ENCODE results near the gene PANX1.
A peak's percentile ranks its signal among the peaks of the same experiment; 100 is the strongest.
"Not testable (repeated sequence)": the region's sequence is repeated elsewhere in the genome, so short reads cannot be mapped to it uniquely, and the experiment has no call there.

Gene PANX1

GRCh38 chr11:94117871-94118270 is 10.8 kb upstream of the PANX1 start:
- Mint-ChIP-seq H3K4me3 (no peak overlapping the region), H3K36me3 (ENCODE audit: low read depth) (no peaks in the 10 kb centered on the region), H3K27me3 (peaks cover 10% of the 10 kb centered on the region), H3K4me1 (no peaks in the 10 kb centered on the region), H3K9me3 (peaks cover 3% of the 10 kb centered on the region), H3K27ac (no peak overlapping the region)
- DNase-seq (no peak), ATAC-seq (no peak)

- not testable (repeated sequence) for ATAC-seq; H3K4me1 Mint-ChIP-seq; H3K27me3 Mint-ChIP-seq; H3K9me3 Mint-ChIP-seq; H3K4me3 Mint-ChIP-seq; DNase-seq; H3K36me3 Mint-ChIP-seq (ENCODE audit: low read depth); H3K27ac Mint-ChIP-seq
Measured at GRCh38 chr11:94119676-94120075, 9.0 kb upstream of the PANX1 start.

DNA sequence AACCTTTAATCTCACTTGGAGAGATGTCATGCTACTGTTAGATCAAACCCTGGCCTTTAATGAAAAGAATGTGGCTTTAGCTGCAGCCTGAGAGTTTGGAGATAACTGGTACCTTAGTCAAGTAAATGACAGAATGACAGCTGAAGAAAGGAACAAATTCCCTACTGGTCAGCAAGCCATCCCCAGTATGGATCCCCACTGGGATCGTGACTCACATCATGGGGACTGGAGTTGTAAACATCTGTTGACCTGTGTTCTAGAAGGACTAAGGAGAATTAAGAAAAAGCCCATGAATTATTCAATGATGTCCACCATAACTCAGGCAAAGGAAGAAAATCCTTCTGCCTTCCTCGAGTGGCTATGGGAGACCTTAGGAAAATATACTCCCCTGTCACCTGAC is 8.1 kb upstream of the PANX1 start:
- not testable (repeated sequence) for DNase-seq; H3K27ac Mint-ChIP-seq; ATAC-seq; H3K36me3 Mint-ChIP-seq (ENCODE audit: low read depth); H3K4me1 Mint-ChIP-seq; H3K27me3 Mint-ChIP-seq; H3K9me3 Mint-ChIP-seq; H3K4me3 Mint-ChIP-seq

- Mint-ChIP-seq H3K4me1 (no peaks in the 10 kb centered on the region), H3K27ac (no peak overlapping the region), H3K27me3 (peaks cover 4% of the 10 kb centered on the region), H3K9me3 (peaks cover 3% of the 10 kb centered on the region), H3K4me3 (no peak overlapping the region), H3K36me3 (ENCODE audit: low read depth) (no peaks in the 10 kb centered on the region)
- ATAC-seq (no peak), DNase-seq (no peak)
Measured at GRCh38 chr11:94120946-94121345, 7.7 kb upstream of the PANX1 start.

DNA sequence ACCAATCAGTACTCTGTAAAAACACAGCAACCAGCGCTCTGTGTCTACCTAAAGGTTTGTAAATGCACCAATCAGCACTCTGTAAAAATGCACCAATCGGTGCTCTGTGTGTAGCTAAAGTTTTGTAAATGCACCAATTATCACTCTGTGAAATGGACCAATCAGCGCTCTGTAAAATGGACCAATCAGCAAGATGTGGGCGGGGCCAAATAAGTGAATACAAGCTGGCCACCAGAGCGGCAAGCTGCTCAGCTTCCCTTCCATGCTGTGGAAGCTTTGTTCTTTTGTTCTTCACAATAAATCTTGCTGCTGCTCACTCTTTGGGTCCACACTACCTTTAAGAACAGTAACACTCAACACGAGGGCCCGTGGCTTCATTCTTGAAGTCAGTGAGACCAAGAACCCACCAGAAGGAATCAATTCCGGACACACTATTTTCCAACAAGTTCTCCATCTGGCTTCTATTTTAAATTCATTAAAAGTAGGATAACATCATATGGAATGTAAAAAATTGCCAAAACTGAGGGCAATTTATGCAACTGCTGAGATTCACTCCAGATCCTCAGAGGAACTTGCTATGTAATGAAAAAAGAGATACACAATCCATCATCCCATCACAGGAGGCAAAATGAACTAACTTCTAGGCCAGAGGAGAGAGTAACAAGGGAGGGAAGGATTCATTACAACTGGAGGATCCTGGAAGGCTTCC is 3.1 kb upstream of the PANX1 start:
- no peaks in the 10 kb centered on the region for H3K36me3 Mint-ChIP-seq (ENCODE audit: low read depth)
- DNase-seq, result no peak
- H3K4me1 Mint-ChIP-seq, result peaks cover 18% of the 10 kb centered on the region
- H3K27ac Mint-ChIP-seq, result no peak overlapping the region
- no peak overlapping the region for H3K4me3 Mint-ChIP-seq
- H3K9me3 Mint-ChIP-seq, result peaks cover 4% of the 10 kb centered on the region
- no peaks in the 10 kb centered on the region for H3K27me3 Mint-ChIP-seq
- no peak for ATAC-seq

DNA sequence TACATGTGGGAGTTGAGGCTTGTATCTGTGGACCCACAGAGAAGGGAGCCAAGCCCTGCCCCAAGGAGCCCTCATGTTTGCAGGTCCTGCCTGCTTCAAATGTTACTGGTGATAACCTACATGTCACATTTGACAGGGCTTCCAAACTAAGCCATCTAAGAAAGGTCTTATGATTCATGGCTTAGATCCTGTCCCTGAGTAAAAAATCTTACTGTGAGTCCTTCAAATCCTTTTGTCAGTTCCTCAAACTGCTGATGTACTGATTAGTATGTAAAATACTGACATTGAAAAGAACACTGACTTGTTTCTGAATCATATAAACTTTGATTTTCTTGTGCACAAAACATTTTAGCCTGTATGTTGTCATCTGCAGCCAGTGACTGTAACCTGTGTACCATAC is 1.0 kb upstream of the PANX1 start:
- H3K36me3 Mint-ChIP-seq (ENCODE audit: low read depth), result no peaks in the 10 kb centered on the region
- peaks cover 4% of the 10 kb centered on the region for H3K9me3 Mint-ChIP-seq
- H3K27ac Mint-ChIP-seq, result peak overlapping the region; percentile 90
- H3K4me3 Mint-ChIP-seq, result peak overlapping the region; percentile 38
- ATAC-seq, result no peak
- peaks cover 18% of the 10 kb centered on the region for H3K4me1 Mint-ChIP-seq
- no peak for DNase-seq
- H3K27me3 Mint-ChIP-seq, result no peaks in the 10 kb centered on the region

GRCh38 chr11:94128291-94128745 is 323 bp upstream of the PANX1 start:
- Mint-ChIP-seq H3K4me3 (no peak overlapping the region), H3K27ac (peak overlapping the region; percentile 90), H3K4me1 (peaks cover 24% of the 10 kb centered on the region), H3K9me3 (peaks cover 4% of the 10 kb centered on the region), H3K27me3 (no peaks in the 10 kb centered on the region), H3K36me3 (ENCODE audit: low read depth) (no peaks in the 10 kb centered on the region)
- DNase-seq (no peak), ATAC-seq (peak; percentile 53)

DNA sequence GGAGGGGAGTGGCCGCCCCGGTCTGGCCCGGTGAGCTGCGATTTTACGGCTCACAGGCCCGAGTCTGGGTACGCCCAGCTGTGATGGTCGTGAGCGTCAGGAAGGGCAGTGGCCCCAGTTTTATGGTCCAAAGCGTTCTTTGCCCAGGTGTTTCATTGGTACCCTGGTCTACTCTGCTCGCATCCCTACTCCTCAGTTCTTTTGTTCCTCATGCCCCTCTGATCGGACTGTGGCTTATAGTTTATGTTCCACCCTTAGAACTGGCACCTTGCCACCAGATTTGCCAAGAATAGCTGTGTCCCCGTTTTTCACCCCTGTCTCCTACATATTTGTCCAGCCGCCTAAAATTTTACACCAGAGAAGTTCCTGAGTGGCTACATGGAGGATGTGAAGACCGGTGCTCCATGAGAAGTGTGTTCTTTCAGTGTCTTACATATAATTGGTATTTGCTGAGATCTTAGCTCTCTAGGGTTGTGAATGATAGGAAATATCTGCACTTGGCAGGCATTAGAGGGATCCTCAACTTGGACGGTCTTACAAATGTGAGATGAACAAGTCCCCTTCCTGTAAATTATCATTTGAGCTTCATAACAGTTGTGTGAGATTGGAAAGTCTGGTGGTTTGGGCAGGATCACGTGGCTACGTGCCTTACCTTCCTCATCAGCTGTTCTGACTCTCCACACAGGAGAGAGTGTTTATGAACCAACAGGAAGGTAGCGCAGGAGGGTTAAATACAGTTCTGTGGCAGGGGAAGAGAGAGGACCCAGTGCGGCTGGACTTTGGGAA is 1.1 kb downstream of the PANX1 start:
- no peaks in the 10 kb centered on the region for H3K27me3 Mint-ChIP-seq

DNA sequence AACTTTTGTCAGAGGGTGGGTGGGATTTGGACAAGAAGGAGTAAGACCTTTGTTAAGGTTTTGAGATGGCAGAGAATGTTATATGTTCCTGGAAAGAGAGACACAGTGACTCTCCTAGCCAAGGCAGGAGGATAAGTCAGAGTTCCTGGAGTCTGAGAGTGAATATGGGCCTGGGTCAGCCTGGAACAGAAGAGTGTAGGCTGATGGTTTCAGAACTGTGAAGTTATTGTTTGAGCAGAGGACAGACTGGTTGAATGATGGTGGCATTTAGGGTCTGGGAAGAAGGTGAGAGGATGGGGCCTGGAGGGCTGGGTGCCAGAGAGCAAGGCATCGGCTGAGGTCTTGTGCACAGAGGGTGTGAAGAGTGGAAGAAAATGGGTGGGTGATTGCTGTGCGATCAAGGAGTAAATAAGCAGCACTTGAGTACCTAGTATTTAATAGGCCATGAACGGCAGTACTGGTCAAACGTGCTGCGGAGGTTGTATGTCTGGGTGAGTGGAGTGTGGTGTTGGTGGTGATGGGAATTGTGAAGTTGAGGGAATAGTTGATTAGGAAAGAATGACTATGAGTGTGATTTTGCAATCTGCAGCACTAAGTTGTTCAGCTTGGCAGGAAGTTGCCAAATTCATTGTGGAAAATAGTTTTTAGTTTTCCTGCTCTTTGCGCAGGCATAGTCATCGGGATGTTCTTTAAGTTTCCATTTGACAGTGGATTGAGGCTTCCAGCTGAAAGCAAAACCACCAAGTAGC is 1.8 kb downstream of the PANX1 start:
- Mint-ChIP-seq H3K27ac (no peak overlapping the region), H3K27me3 (no peaks in the 10 kb centered on the region), H3K9me3 (peaks cover 4% of the 10 kb centered on the region), H3K4me1 (peaks cover 45% of the 10 kb centered on the region), H3K4me3 (no peak overlapping the region), H3K36me3 (ENCODE audit: low read depth) (no peaks in the 10 kb centered on the region)
- DNase-seq (no peak), ATAC-seq (no peak)

More for the DNA sequence above, 1.1 kb downstream of the PANX1 start:
- Mint-ChIP-seq H3K36me3 (ENCODE audit: low read depth) (no peaks in the 10 kb centered on the region), H3K4me3 (no peak overlapping the region), H3K4me1 (peaks cover 37% of the 10 kb centered on the region), H3K9me3 (peaks cover 4% of the 10 kb centered on the region), H3K27ac (no peak overlapping the region)
- DNase-seq (no peak), ATAC-seq (peak; percentile 23)

- no peak for DNase-seq
- peaks cover 52% of the 10 kb centered on the region for H3K4me1 Mint-ChIP-seq
- peaks cover 4% of the 10 kb centered on the region for H3K36me3 Mint-ChIP-seq (ENCODE audit: low read depth)
Measured at GRCh38 chr11:94131047-94131717, 2.5 kb downstream of the PANX1 start.

DNA sequence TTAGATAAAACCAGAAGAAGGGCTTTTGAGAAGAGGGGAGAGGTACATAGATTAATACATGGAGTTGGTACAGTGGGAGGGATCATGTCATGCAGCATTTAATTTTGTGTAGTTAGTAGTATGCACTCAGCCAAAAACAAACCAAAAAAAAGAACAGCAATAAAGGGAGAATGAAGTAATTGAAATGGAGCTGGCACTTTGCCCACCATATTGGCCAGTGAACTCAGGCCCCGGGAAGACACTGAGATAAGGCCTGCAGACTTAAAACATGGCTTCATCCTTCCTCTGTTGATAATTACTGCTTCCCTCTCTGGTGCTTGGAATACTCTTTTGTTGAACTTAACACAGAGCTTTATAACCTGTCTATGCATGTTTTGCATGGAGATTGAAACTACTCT is 3.1 kb downstream of the PANX1 start:
- H3K4me1 Mint-ChIP-seq, result peaks cover 57% of the 10 kb centered on the region
- DNase-seq (no peak), ATAC-seq (no peak)

More at GRCh38 chr11:94131047-94131717, 2.5 kb downstream of the PANX1 start:
- H3K9me3 Mint-ChIP-seq, result no peaks in the 10 kb centered on the region
- no peak for ATAC-seq
- no peak overlapping the region for H3K4me3 Mint-ChIP-seq
- no peaks in the 10 kb centered on the region for H3K27me3 Mint-ChIP-seq
- no peak overlapping the region for H3K27ac Mint-ChIP-seq

DNA sequence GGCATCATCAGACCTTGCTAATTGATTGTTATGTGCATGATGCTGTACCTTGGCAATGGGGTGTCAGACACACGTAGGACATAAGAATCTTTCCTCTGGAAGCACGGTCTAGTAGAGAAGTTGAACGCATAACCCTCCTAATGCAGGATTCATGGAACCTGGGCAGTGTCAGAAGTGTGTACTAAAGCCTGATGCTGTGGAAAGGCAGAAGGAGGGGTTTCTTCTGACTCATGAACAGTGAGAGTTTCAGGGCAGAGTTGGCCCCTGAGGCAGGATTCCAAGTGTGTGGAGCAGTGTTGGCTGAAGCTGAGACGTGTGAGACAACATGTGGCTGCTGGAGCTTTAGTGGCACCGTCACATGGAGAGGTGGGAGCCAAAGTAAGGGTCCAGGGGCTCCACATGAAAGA is 3.5 kb downstream of the PANX1 start:
- peaks cover 11% of the 10 kb centered on the region for H3K36me3 Mint-ChIP-seq (ENCODE audit: low read depth)
- DNase-seq (no peak), ATAC-seq (no peak)
- H3K27me3 Mint-ChIP-seq, result no peaks in the 10 kb centered on the region
- H3K4me3 Mint-ChIP-seq, result no peak overlapping the region
- H3K27ac Mint-ChIP-seq, result no peak overlapping the region
- no peaks in the 10 kb centered on the region for H3K9me3 Mint-ChIP-seq
- peaks cover 58% of the 10 kb centered on the region for H3K4me1 Mint-ChIP-seq

More for the DNA sequence above, 3.1 kb downstream of the PANX1 start:
- H3K4me3 Mint-ChIP-seq, result no peak overlapping the region
- H3K27me3 Mint-ChIP-seq, result no peaks in the 10 kb centered on the region
- peaks cover 7% of the 10 kb centered on the region for H3K36me3 Mint-ChIP-seq (ENCODE audit: low read depth)
- H3K9me3 Mint-ChIP-seq, result no peaks in the 10 kb centered on the region
- H3K27ac Mint-ChIP-seq, result no peak overlapping the region

GRCh38 chr11:94132823-94133408 is 4.3 kb downstream of the PANX1 start:
- no peak for ATAC-seq
- H3K27me3 Mint-ChIP-seq, result no peaks in the 10 kb centered on the region
- no peak for DNase-seq
- no peaks in the 10 kb centered on the region for H3K9me3 Mint-ChIP-seq
- no peak overlapping the region for H3K27ac Mint-ChIP-seq
- peaks cover 13% of the 10 kb centered on the region for H3K36me3 Mint-ChIP-seq (ENCODE audit: low read depth)
- H3K4me1 Mint-ChIP-seq, result peaks cover 54% of the 10 kb centered on the region
- H3K4me3 Mint-ChIP-seq, result no peak overlapping the region

GRCh38 chr11:94133752-94134151 is 5.1 kb downstream of the PANX1 start:
- Mint-ChIP-seq H3K27me3 (no peaks in the 10 kb centered on the region), H3K4me3 (no peak overlapping the region), H3K9me3 (no peaks in the 10 kb centered on the region), H3K27ac (peak overlapping the region; percentile 2), H3K4me1 (peaks cover 55% of the 10 kb centered on the region), H3K36me3 (ENCODE audit: low read depth) (peaks cover 14% of the 10 kb centered on the region)
- DNase-seq, result no peak
- no peak for ATAC-seq
